Calu3 (cell line): ENCODE measurements around the gene VWA8. TPM values are rescaled to one million over a fixed set of nuclear protein-coding genes. Genes with fewer than 3 reads are reported as not detected.

Source experiments
- BruUV-seq: library from RNA; stranded (reverse); fragments of 400-500 nt; replicated peaks from 2 replicates; lab custom pipeline; 2021; lab: Mats Ljungman, UMichigan
- CTCF ChIA-PET: fragments of 300-600 bp; sonication (Branson Sonifier 250); formaldehyde crosslinking; loops from one replicate; lab custom pipeline; 2022; ENCODE audit warnings: antibody characterized with exemption; lab: Charles Lee
- DNase-seq: peaks from one replicate; pipeline ENCODE4 v3.0.0; 2022
- H3K27ac Mint-ChIP-seq: one replicate; pipeline ENCODE4 v1.8.0; 2022; ENCODE audit warnings: mixed read lengths; ENCODE audit not compliant: unreplicated experiment
- H3K27me3 Mint-ChIP-seq: one replicate; pipeline ENCODE4 v1.8.0; 2022; ENCODE audit warnings: mixed read lengths; ENCODE audit not compliant: unreplicated experiment
- H3K36me3 Mint-ChIP-seq: one replicate; pipeline ENCODE4 v1.8.0; 2022; ENCODE audit warnings: mild to moderate bottlenecking, moderate library complexity, mixed read lengths; ENCODE audit not compliant: insufficient read depth, unreplicated experiment
- H3K4me1 Mint-ChIP-seq: one replicate; pipeline ENCODE4 v1.8.0; 2022; ENCODE audit warnings: mild to moderate bottlenecking, low read depth, mixed read lengths; ENCODE audit not compliant: unreplicated experiment
- H3K4me3 Mint-ChIP-seq: one replicate; pipeline ENCODE4 v1.8.0; 2022; ENCODE audit warnings: mild to moderate bottlenecking, low read depth, moderate library complexity, mixed read lengths; ENCODE audit not compliant: unreplicated experiment
- H3K9me3 Mint-ChIP-seq: one replicate; pipeline ENCODE4 v1.8.0; 2022; ENCODE audit warnings: low read depth, mixed read lengths; ENCODE audit not compliant: unreplicated experiment
- intact Hi-C: fragments of 100-400 bp; cut with micrococcal nuclease; formaldehyde crosslinking; loops from one replicate; pipeline ENCODE4 v1.10.0; 2022; ENCODE audit not compliant: unreplicated experiment
- total RNA-seq: library from RNA; stranded (reverse); gene quantifications from 2 replicates; pipeline ENCODE4 v1.2.3, GENCODE V29; 2022
- TF ChIP-seq, protein P1 (sequence below): fragments of 200-600 bp; IDR thresholded peaks from one replicate; pipeline ENCODE4 v1.8.0; 2022; ENCODE audit warnings: antibody characterized with exemption; ENCODE audit not compliant: unreplicated experiment

VWA8 gene
- total RNA-seq, 1 experiment from 2014 or later = 15.2 TPM

DNA sequence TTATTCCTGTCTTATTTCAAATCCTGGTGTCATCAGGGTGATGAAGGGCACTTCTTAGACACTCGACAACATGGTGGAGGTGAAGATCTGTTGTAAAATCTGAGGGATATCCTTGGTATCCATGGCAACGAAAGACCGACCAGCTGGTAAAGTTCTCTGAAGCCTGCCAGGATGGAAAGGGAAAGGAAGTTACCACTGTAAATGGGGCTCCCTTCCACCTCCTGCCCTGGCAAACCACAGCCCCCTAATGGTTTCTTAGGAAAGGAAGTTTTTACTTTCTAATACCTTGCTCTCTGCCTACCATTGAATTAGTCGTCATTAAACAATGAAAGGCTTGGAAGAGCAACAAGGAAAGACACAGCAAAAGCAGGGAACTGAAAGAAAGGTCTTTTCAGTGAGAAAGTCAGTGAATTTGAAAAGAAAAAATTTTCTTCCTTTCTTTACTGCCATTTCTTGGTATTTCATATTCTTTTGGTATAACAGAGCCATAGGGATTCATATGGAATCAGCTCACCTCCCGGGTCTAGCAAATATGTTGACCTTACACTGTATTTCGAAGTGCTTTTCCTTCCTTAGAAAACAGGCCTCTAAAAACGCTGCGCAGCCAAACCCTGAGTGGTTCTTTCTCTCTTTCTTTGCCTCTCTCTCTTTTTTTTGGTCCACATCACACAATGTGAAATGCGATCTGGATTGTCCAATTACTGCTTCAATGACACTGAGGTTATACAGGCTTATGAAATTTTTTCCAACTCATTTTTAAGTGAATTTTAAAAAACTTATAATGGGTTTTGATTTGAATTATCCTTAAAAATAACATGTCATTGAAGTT, 392.6 kb downstream of the VWA8 start:
- H3K27me3 Mint-ChIP-seq = no peaks in the 10 kb centered on the region
- intact Hi-C loops = no loop called here
- DNase-seq = no peak
- H3K4me1 Mint-ChIP-seq = peaks cover 8% of the 10 kb centered on the region
- TF ChIP-seq, protein P1, sequence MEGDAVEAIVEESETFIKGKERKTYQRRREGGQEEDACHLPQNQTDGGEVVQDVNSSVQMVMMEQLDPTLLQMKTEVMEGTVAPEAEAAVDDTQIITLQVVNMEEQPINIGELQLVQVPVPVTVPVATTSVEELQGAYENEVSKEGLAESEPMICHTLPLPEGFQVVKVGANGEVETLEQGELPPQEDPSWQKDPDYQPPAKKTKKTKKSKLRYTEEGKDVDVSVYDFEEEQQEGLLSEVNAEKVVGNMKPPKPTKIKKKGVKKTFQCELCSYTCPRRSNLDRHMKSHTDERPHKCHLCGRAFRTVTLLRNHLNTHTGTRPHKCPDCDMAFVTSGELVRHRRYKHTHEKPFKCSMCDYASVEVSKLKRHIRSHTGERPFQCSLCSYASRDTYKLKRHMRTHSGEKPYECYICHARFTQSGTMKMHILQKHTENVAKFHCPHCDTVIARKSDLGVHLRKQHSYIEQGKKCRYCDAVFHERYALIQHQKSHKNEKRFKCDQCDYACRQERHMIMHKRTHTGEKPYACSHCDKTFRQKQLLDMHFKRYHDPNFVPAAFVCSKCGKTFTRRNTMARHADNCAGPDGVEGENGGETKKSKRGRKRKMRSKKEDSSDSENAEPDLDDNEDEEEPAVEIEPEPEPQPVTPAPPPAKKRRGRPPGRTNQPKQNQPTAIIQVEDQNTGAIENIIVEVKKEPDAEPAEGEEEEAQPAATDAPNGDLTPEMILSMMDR = no peak
- H3K36me3 Mint-ChIP-seq = peaks cover 3% of the 10 kb centered on the region
- CTCF ChIA-PET = no interaction called here
- BruUV-seq = no TSS peak
- H3K9me3 Mint-ChIP-seq = no peaks in the 10 kb centered on the region
- no peak overlapping the region for H3K4me3 Mint-ChIP-seq
- no peak overlapping the region for H3K27ac Mint-ChIP-seq

DNA sequence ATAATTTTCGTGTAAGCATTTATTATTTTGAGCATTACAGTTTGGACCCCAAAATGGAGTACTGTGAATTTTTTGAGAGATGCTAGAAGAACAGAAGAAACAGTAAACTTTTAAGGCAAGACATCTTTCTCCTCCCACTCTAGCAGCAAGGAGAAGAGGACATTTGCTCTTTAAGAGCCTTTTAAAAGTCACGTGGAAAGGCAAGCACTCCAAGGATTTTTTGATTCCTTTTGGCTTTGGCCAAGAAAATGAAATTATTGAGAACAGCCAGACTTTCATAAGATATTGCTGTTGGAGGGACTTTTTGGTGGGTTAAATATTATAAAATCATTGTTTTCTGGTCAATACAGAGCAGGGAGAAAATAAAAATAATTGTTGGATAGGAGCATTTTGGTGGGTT, 393.5 kb downstream of the VWA8 start:
- TF ChIP-seq, protein P1 = no peak
- no TSS peak for BruUV-seq
- Mint-ChIP-seq H3K9me3 (no peaks in the 10 kb centered on the region), H3K27ac (no peak overlapping the region), H3K36me3 (peaks cover 3% of the 10 kb centered on the region), H3K4me3 (no peak overlapping the region), H3K27me3 (no peaks in the 10 kb centered on the region), H3K4me1 (peaks cover 12% of the 10 kb centered on the region)
- CTCF ChIA-PET = no interaction called here
- no peak for DNase-seq
- intact Hi-C loops = no loop called here

DNA sequence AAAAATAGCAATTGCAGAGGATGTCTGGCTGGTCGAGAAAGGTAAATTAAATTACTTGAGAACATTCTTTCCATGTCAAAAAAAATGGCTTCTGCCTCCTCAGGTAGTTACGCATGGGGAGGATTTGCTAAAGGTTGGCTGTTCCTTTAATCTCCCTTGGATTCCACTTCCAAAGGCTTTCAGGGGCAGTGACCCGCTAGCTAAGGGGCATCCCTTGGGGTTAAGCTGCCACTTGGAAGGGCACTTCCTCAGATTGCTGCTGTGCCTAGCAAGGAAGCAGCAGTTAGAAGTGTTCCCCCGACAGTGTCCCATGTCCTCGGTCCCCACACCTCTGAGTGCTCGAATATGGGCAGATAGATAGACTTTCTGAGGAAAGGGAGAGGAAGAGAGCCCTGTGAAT, 395.1 kb downstream of the VWA8 start:
- H3K9me3 Mint-ChIP-seq = no peaks in the 10 kb centered on the region
- intact Hi-C loops = no loop called here
- no peak overlapping the region for H3K4me3 Mint-ChIP-seq
- peaks cover 16% of the 10 kb centered on the region for H3K4me1 Mint-ChIP-seq
- no peaks in the 10 kb centered on the region for H3K27me3 Mint-ChIP-seq
- no peak for DNase-seq
- CTCF ChIA-PET = no interaction called here
- TF ChIP-seq, protein P1 = no peak
- H3K36me3 Mint-ChIP-seq = peaks cover 3% of the 10 kb centered on the region
- H3K27ac Mint-ChIP-seq = no peak overlapping the region
- no TSS peak for BruUV-seq

DNA sequence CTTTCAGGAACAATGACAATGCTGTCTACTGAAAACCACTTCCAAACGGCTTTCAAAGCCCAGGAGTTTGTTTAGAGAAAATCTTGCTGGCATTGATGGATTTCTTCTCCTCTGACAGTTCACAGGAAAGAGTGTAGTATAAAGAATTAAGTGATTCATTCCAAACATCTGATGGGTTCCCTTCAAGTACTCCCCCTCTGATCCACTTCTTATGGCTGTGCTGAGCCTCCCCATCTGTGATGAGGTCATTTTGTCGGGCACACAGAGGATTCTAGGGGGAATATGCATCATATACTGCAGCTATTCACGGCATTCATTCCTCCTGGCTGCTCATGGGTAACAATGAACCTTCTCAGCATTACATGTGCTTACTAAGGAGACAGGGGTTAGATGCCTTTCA, 395.7 kb downstream of the VWA8 start:
- Mint-ChIP-seq H3K4me3 (no peak overlapping the region), H3K27ac (no peak overlapping the region), H3K27me3 (no peaks in the 10 kb centered on the region), H3K36me3 (peaks cover 3% of the 10 kb centered on the region), H3K4me1 (peaks cover 16% of the 10 kb centered on the region), H3K9me3 (no peaks in the 10 kb centered on the region)
- intact Hi-C loops = no loop called here
- TF ChIP-seq, protein P1 = no peak
- CTCF ChIA-PET = no interaction called here
- no peak for DNase-seq
- BruUV-seq = no TSS peak
